Measurements from ENCODE around the gene CPB2.

Gene CPB2

DNA sequence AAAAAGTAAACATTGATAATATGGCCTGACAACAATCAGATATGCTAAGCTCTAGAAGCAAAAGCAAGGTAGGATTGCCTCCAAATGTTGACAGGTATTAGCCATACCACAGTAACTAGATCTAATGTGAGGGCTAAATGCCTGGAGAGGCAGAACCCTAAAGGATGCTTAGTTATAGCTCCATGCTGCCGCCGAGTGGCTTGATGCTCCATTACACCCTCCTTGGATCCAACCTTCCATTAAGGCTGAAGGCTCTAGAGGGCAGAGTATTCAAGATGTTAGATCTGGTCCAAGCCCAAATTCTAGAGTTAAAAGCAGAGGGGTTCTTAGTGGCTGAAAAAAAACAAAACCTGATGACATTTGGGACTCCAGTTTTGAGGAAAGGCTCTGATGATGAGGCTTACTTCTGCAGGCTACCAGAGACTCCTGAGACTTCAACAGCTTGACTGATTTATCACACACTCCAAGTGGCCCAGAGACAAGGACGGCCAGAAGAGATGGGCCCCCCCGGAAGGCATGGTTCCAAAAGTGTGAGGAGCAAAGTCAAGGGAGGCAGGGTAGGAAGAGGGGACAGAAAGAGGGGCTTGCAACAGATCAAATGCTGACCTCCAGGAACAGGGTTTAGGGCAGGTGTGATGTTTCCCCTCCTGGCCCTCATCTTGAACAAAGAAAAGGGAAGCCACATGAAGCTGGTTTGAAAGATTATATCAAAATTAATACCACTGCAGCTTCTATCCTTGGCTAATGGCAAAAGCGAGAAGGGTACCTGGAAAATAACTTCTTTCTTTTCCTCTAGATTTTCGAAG, 21.9 kb upstream of the CPB2 start:
- DNase-seq: peak; percentile 70

DNA sequence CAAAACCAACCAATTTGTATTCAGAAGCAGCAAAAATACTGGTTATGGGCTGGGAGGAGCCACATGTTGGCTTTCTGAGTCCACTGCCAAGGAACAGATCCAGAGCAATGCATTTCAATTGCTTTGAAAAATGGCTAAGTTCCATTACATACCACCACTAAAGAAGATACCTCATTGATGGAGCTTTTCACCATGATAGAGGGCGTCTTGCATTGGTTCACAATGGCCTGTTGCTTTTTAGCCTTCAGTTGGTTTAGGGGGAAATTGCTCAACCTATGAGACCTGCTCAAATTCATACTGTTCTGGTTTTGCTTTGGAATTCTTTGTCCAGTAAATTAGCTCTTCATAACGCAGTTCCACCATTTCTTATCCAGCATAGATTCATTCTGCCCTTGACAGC, 21.2 kb upstream of the CPB2 start:
- DNase-seq: no peak

GRCh38 chr13:46124967-46125933, 20.4 kb upstream of the CPB2 start:
- DNase-seq: no peak

DNA sequence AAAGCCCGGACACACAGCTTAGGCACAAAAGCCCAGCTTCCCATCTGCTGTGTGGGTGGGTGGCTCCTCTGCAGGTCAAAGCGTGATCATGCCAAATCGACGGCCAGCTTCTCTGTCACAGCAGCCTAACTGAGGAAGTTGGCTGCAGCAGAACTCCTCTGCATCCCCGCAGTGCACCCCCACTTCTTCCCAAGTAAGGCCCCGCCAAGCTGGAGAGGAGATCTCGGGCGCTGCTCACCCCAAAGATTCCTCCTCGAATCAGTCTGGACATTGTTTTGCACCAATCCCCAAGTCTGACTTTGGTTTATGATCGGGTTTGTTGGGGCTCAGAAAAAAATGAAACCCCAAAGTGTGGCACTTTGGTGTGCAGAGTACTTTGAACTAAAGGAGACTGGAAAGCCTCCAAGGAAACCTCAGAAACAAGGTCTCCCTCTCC, 19.7 kb upstream of the CPB2 start:
- peak; percentile 22 for DNase-seq

- no peak for DNase-seq
Measured at GRCh38 chr13:46122304-46122703, 17.5 kb upstream of the CPB2 start.

DNA sequence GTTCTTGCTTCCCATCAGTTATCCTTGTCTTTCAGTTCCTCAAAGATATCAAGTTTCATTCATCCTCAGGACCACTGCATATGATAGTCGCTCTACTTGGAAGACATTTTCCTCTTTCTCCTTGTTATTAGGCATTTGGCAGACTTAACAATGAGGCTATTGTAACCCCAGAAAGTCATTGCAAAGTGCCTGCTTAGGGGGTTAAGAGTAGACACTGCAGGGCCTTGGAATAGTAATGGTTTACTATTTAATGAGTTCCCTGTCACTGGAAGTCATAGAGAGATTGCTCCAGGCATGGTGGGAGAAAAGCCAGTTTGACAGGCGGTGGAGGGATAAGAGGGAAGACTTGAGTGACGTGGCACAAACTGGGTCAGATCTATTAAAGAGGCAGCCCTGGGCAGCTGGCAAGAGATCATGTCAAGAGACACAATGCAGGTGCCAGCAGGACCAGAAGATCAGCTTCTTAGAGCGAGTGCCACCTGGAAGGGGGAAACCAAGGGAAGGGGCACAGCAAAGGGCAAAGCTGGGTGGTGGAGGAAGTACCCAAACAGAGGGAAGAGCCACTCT, 16.8 kb upstream of the CPB2 start:
- no peak for DNase-seq

- no peak for DNase-seq
Measured at GRCh38 chr13:46121033-46121432, 16.2 kb upstream of the CPB2 start.

GRCh38 chr13:46119883-46120614, 15.2 kb upstream of the CPB2 start:
- DNase-seq: no peak

DNA sequence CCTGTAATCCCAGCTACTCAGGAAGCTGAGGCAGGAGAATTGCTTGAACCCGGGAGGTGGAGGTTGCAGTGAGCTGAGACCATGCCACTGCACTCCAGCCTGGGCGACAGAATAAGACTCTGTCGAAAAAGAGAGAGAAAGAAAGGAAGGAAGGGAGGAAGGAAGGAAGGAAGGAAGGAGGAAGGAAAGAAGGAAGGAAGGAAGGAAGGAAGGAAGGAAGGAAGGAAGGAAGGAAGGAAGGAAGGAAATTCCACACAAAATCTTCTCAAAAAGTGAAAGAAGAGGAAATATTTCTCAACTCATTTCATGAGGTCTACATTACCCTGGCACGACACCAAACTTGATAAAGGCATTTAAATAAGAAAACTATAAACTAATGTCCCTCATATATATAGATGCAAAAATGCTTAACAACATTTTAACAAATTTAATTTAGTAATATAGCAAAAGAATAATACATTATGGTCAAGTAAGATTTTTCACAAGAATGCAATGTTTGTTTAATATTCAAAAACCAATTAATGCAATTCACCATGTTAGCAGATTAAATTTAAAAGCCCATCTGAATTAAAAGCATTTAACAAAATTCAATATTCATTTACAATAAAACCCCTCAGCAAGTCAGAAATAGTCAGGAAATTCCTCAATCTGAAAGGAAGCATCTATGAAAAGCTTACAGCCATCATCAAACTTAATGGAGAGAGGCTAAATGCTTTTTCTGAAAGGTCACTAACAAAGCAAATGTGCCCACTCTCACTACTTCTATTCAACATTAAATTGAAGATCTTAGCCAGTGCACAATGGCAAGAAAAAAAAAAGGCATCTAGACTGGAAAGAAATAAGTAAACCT, 12.0 kb upstream of the CPB2 start:
- no peak for DNase-seq

DNA sequence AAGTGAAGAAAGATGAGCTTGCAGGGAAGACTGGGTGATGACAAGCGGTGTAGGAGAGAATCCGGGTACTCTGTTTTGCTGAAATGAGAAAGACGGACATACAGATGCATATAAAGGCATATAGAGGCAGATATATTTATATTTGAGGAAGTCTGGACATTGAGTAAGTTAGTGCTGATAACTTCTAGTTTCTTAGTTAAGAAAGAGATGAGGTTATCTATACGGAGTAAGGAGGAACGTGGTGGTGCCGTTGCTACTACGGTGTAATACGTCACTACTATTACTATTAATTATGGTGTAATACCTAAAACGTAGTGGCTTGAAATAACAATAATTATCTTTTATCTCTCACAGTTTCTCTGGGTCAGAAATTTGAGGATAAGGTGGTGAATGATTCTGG, 9.8 kb upstream of the CPB2 start:
- DNase-seq: no peak

- no peak for DNase-seq
Measured at GRCh38 chr13:46113596-46113995, 8.8 kb upstream of the CPB2 start.

DNA sequence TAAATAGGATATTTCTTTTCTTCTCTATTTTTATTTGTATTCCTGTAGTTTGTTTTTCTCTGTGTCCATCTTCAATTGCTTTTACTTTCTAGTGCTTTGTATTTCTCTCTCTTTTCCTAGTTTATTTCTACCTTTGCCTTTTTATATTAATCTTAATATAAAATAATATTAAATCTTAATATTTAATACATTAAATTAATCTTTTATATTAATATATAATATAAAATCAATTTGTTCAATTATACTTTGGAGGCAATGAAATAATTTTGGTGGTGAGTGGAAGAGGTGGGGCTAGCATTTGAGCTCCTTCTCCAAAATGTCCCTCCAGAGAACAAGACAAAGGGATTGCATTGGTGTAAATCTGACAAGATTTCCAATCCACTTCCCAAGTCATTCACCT, 6.3 kb upstream of the CPB2 start:
- DNase-seq: no peak

- no peak for DNase-seq
Measured at GRCh38 chr13:46109451-46109850, 4.6 kb upstream of the CPB2 start.

DNA sequence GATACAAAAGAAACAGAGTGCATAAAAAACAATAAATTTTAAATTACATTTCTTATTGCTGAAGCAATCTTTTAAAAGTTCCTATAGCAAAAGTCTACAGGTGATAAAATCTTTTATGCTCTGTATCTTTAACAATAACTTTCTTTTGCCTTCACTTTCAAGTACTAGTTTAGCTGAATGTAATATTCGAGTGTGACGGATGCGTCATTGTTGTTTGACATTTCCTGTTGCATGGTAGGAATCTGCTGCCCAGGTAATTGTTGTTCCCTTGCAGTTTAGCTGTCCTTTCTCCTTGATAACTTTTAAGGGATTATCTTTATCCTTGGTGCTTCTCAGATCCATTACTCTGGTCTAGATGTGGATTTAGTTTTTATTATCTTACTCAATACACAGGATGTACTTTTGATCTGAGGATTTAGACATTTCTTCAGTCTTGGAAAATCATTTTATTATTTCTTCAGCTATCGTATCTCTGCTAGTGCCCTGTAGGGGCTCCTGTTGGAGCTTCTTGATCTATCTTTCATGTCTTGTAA, 2.1 kb upstream of the CPB2 start:
- DNase-seq: no peak

DNA sequence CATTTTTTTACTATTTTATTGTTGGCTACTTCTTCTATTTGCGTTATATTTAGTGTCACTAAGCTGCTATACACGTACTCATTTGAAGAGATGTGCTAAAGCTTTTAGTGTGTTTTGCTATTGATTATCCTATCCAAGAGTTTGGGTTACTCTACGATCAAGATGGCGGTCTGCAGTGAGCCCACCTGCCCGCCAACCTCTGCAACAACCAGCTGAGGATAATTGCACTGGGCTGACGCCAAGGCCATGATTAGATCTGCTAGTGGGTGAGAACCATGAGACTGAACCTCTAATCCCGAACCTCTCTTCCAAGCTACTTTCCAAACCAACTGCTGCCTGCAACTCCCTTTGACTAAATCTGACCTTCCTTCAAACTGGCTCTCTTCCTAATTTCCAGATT, 1.8 kb downstream of the CPB2 start:
- no peak for DNase-seq

DNA sequence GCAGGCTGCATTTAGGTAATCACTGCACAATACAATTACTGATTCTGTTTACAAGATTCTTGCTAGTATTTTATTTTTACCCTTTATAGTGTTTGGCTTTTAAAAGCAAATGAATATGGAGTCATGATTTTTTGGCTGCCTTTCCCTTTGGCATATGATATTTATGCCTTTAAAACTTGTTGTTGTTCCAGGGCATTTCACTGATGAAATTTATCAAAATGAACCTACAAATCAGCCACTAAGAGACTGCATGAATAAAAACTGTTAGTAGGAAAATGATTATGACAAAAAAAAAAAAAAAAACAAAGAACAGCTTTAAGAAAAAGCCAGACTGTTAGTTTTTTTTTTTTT, 2.6 kb downstream of the CPB2 start:
- DNase-seq: no peak

DNA sequence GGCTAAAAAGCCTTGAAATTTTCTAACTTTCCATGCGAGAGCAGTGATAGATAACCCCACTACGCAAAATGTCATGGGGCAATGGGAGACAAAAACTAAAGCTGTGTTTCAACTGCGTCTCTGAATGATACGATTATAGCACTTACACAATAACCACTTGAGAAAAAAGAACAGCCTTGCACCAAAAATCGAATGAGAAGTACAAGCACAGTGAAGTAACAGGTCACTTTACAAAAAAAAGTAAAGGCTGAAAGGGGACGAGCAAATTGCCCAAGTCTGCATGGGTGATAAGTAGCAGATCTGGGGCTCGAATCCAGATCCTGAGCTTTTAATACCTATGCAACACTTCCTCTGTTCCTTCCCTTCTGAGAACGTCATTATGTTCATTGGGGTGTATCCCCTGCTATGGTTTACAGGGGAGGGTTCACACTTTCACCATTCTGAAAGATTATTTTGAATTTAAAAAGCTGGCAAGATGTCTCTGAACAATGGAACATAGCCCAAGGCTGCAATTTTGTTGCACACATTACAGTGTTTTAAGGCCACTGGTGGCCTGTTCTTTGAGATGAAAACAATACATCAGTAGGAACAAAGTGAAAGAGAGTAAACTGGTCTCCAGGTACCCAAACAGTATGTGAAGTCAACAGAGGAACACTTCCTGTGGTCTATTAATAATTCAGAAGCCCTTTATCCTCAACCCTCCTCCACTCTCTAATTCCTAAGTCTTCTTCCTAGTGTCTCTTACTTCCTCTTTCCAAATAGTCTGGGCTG, 3.2 kb downstream of the CPB2 start:
- DNase-seq: no peak

- no peak for DNase-seq
Measured at GRCh38 chr13:46101002-46101401, 3.8 kb downstream of the CPB2 start.

DNA sequence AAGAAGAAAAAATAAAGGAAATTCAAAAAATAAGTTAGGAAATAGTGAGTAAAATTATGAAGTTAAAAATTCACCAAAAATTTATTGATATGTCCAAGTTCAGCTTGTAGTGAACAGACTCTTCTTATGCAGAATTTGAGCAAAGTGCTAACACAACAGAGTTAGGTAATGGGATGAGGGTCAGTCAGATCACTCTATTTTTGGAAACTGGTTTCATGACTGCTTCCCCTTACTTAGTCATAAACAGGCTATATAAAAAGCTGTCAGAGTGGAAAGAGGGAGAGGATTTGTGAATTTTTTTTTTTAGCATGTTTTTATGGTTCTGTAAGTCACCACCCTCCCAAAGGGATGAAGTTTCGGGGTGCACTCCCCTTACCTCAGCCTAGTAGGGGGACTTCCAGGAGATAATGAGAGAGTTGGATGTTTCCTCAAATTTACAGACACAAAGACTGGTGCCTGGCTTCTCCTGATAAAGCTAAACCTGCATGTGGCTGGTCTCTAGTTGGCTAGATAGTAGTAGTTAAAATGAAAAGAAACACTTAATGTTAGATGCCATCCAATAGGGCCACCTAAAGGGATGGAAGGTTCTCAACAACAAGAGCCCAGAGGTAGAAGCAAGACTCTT, 4.5 kb downstream of the CPB2 start:
- DNase-seq: no peak

GRCh38 chr13:46097663-46098062, 7.2 kb downstream of the CPB2 start:
- no peak for DNase-seq

DNA sequence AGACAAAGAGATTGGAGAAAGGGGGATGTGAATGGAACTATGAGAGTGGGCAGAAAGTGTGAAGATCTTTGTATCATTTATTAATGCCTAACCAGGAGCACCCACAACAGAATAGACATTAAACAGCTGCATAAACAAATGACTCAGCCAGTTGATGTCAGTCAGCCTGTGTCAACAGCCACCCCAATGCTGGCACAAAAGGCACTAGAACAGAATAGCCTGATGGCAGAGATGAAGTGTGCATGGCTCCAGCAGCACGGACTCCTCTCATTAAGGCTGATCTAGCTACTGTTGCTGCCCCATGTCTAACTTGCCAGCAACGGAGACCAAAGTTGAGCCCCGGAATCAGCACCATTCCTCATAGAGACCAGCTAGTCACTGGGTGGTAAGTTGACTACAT, 7.8 kb downstream of the CPB2 start:
- no peak for DNase-seq

All from activated naive CD4-positive, alpha-beta T cell treated with Interleukin-2 at 50 U/mL for 16 hours (primary cell).